K562 (cell line): ENCODE data around the gene TMEM184B. TPM values are rescaled to one million over a fixed set of nuclear protein-coding genes. Genes with fewer than 3 reads are reported as not detected.

ENCODE experiments used
- BHLHE40 ChIP-seq: IDR thresholded peaks from 2 replicates; pipeline ENCODE4 v1.6.1; 2011; ENCODE audit warnings: low read length, improper control_type of control experiment
- DPF2 ChIP-seq: fragments of 450-650 bp; IDR thresholded peaks from 2 replicates; pipeline ENCODE4 v1.6.1; 2016
- FOXJ2 ChIP-seq: fragments of 200-800 bp; sonication (Bioruptor generic); IDR thresholded peaks from 2 replicates; pipeline ENCODE4 v1.6.1; 2016; ENCODE audit warnings: missing genetic modification characterization, missing compliant biosample characterization
- JUND ChIP-seq, 2 experiments: IDR thresholded peaks; 2 replicates in 1 of 2; 3 replicates in 1 of 2; pipeline ENCODE4 v1.6.1; 2011; ENCODE audit warnings: borderline replicate concordance in 2 of 2, low read depth in 2 of 2, low read length in 2 of 2, improper control_type of control experiment in 1 of 2, missing biosample characterization in 1 of 2, missing genetic modification characterization in 1 of 2, missing genetic modification reagents in 1 of 2
- SMARCE1 ChIP-seq: fragments of 450-650 bp; IDR thresholded peaks from 2 replicates; pipeline ENCODE4 v1.7.1; 2016; ENCODE audit warnings: mild to moderate bottlenecking
- SOX6 ChIP-seq: fragments of 450-650 bp; IDR thresholded peaks from 2 replicates; pipeline ENCODE4 v1.6.1; 2014; ENCODE audit warnings: mild to moderate bottlenecking
- TEAD1 ChIP-seq, 2 experiments: fragments of 450-650 bp in 1 of 2; sonication (generic) in 1 of 2; formaldehyde crosslinking; IDR thresholded peaks; 2 replicates each; pipeline versions ENCODE4 v1.4.0 to v1.8.0; 2020 to 2022; ENCODE audit warnings: mild to moderate bottlenecking in 2 of 2, missing genetic modification reagents in 1 of 2
- ZFX ChIP-seq: sonication (generic); formaldehyde crosslinking; IDR thresholded peaks from 2 replicates; pipeline ENCODE4 v1.8.0; 2022; ENCODE audit warnings: mild to moderate bottlenecking, missing genetic modification reagents, moderate library complexity
- ZNF444 ChIP-seq: fragments of 250-450 bp; sonication (Bioruptor Pico); IDR thresholded peaks from 2 replicates; pipeline ENCODE4 v1.4.0; 2020; ENCODE audit warnings: mild to moderate bottlenecking, moderate library complexity
- polyA plus RNA-seq, 8 experiments: library from polyadenylated mRNA; depleted of rRNA in 4 of 8; stranded (reverse) in 5 of 8; unstranded in 3 of 8; fragments of >200 nt; fragmentation: Nextera tagmentation in 2 of 8; fragmentation: Illumina TruSeq in 1 of 8; extraction: Ambion mirVana in 2 of 8; extraction: Trizol in 1 of 8; gene quantifications; 2 replicates each; pipeline versions ENCODE4 v1.2.1 to v1.2.3, GENCODE V29; 2011 to 2014; ENCODE audit warnings: inconsistent platforms in 1 of 8, missing spikeins in 1 of 8
- total RNA-seq, 7 experiments: library from RNA; depleted of rRNA in 6 of 7; stranded (reverse); fragments of >200 nt in 6 of 7; fragmentation: Illumina TruSeq in 2 of 7; extraction: Trizol in 2 of 7; gene quantifications; 2 replicates each; pipeline versions ENCODE4 v1.2.1 to v1.2.3, GENCODE V29; 2011 to 2021; ENCODE audit warnings: low replicate concordance in 1 of 7
- TF ChIP-seq, protein P1 (sequence below), 2 experiments: fragments of 450-650 bp; IDR thresholded peaks; 2 replicates each; pipeline ENCODE4 v1.6.1; 2016
- TF ChIP-seq, protein P2 (sequence below): fragments of 450-650 bp; IDR thresholded peaks from one replicate; pipeline ENCODE4 v1.6.1; 2018; ENCODE audit warnings: mild to moderate bottlenecking, moderate library complexity; ENCODE audit not compliant: partially characterized antibody
- TF ChIP-seq, protein P3 (sequence below): sonication (generic); formaldehyde crosslinking; IDR thresholded peaks from 2 replicates; pipeline ENCODE4 v1.8.0; 2022; ENCODE audit warnings: mild to moderate bottlenecking, low read depth, missing genetic modification reagents
- TF ChIP-seq, protein P4 (sequence below), 2 experiments: fragments of 450-650 bp; IDR thresholded peaks; 2 replicates each; pipeline ENCODE4 v1.6.1; 2016; ENCODE audit warnings: mild to moderate bottlenecking in 2 of 2, borderline replicate concordance in 1 of 2, low read depth in 1 of 2, moderate library complexity in 1 of 2

TMEM184B gene
- total and polyA plus RNA-seq, 9 of the 15 experiments (the other 6 are each of a cell fraction or from before 2014, with no cell fraction given), result 0.31 to 25.1 (median 6.2) TPM

DNA sequence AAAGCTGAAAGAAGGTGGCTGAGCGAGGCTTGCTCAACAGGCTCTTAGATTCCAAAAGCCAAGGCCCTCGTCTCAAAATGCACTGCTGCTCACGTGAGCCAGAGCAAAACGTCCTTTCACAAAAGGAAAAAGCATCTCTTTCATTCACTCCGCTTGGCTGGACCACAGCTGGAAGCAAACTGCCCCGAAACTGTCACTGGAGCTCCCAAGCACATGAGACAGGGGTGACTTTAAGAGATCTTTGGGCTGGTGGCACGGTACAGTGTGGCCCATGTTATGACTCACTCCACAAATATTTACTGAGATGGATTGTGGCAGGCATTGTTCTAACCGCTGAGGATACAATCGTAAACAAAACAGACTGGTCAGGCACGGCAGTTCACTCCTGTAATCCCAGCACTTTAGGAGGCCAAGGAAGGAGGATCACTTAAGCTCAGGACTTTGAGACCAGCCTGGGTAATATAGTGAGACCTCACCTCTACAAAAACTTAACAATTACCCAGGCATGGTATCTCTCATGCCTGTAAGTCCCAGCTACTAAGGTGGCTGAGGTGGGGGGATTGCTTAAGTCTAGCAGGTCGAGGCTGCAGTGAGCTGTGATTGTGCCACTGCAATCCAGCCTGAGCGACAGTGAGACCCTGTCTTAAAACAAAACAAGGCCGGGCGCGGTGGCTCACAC, 94.7 kb downstream of the TMEM184B start (continued):
- TF ChIP-seq, protein P1, sequence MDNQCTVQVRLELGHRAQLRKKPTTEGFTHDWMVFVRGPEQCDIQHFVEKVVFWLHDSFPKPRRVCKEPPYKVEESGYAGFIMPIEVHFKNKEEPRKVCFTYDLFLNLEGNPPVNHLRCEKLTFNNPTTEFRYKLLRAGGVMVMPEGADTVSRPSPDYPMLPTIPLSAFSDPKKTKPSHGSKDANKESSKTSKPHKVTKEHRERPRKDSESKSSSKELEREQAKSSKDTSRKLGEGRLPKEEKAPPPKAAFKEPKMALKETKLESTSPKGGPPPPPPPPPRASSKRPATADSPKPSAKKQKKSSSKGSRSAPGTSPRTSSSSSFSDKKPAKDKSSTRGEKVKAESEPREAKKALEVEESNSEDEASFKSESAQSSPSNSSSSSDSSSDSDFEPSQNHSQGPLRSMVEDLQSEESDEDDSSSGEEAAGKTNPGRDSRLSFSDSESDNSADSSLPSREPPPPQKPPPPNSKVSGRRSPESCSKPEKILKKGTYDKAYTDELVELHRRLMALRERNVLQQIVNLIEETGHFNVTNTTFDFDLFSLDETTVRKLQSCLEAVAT (IDR thresholded peaks at IDR 0.05), result 0 out of 4 replicates have a peak, but pooled peaks of 1 of the 2 experiments have one; percentile 12
- TF ChIP-seq, protein P2, sequence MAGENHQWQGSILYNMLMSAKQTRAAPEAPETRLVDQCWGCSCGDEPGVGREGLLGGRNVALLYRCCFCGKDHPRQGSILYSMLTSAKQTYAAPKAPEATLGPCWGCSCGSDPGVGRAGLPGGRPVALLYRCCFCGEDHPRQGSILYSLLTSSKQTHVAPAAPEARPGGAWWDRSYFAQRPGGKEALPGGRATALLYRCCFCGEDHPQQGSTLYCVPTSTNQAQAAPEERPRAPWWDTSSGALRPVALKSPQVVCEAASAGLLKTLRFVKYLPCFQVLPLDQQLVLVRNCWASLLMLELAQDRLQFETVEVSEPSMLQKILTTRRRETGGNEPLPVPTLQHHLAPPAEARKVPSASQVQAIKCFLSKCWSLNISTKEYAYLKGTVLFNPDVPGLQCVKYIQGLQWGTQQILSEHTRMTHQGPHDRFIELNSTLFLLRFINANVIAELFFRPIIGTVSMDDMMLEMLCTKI, result no peak
- TF ChIP-seq, protein P3, sequence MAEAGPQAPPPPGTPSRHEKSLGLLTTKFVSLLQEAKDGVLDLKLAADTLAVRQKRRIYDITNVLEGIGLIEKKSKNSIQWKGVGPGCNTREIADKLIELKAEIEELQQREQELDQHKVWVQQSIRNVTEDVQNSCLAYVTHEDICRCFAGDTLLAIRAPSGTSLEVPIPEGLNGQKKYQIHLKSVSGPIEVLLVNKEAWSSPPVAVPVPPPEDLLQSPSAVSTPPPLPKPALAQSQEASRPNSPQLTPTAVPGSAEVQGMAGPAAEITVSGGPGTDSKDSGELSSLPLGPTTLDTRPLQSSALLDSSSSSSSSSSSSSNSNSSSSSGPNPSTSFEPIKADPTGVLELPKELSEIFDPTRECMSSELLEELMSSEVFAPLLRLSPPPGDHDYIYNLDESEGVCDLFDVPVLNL (CRISPR knock-in tag), result no peak
- peak; percentile 96 for TF ChIP-seq SOX6
- TF ChIP-seq, protein P4, sequence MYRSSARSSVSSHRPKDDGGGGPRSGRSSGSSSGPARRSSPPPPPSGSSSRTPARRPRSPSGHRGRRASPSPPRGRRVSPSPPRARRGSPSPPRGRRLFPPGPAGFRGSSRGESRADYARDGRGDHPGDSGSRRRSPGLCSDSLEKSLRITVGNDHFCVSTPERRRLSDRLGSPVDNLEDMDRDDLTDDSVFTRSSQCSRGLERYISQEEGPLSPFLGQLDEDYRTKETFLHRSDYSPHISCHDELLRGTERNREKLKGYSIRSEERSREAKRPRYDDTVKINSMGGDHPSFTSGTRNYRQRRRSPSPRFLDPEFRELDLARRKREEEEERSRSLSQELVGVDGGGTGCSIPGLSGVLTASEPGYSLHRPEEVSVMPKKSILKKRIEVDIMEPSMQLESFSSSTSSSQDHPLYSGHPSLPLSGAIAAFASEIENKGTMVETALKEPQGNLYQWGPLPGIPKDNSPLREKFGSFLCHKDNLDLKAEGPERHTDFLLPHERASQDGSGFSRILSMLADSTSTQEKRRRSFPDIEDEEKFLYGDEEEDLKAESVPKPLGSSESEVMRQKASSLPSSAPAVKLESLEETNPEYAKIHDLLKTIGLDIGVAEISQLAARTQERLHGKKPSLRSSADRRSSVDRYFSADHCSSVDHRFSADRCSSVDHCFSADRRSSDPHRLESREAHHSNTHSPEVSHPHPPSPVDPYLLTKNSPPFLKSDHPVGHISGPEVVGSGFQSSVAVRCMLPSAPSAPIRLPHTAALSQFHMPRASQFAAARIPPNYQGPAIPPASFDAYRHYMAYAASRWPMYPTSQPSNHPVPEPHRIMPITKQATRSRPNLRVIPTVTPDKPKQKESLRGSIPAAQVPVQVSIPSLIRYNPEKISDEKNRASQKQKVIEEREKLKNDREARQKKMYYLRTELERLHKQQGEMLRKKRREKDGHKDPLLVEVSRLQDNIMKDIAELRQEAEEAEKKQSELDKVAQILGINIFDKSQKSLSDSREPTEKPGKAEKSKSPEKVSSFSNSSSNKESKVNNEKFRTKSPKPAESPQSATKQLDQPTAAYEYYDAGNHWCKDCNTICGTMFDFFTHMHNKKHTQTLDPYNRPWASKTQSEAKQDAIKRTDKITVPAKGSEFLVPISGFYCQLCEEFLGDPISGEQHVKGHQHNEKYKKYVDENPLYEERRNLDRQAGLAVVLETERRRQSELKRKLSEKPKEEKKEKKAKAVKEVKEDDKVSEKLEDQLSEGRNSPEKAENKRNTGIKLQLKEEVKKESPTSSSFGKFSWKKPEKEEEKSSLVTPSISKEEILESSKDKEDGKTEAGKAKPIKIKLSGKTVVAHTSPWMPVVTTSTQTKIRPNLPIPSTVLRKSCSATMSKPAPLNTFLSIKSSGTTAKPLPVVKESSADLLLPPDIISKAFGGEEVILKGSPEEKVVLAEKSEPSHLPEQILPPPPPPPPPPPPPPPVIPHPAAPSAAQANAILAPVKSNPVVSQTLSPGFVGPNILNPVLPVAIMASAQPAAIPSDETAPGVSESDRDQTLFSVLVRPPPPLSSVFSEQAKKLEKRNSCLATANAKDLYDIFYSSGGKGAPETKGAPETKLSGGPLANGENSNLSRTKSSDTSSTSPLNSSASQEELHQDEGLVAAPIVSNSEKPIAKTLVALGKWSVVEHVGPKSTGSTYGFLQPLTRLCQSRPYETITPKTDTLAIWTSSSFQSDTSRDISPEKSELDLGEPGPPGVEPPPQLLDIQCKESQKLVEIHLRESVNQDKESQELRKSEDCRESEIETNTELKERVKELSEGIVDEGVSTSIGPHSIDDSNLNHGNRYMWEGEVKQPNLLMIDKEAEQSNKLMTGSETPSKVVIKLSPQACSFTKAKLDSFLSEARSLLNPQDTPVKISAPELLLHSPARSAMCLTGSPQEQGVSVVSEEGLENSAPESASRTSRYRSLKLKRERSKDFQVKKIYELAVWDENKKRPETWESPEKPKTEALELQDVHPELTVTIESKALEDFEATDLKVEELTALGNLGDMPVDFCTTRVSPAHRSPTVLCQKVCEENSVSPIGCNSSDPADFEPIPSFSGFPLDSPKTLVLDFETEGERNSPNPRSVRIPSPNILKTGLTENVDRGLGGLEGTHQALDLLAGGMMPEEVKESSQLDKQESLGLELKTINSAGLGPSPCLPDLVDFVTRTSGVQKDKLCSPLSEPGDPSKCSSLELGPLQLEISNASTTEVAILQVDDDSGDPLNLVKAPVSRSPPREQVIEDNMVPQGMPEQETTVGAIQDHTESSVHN (IDR thresholded peaks at IDR 0.05; ENCODE audit: borderline replicate concordance in 1 of 2, low read depth in 1 of 2), result peak in 1 of 2 experiments; percentile 66; a peak in 1 of 4 replicates
- TF ChIP-seq ZNF444 (CRISPR knock-in tag), result no peak
- TF ChIP-seq FOXJ2, result 0 out of 2 replicates have a peak, but pooled peaks have one; percentile 30
- TF ChIP-seq TEAD1 (CRISPR knock-in tag; IDR thresholded peaks at IDR 0.05), result peak; percentile 61 to 87; a peak in 3 of 4 replicates
- peak; percentile 97 for TF ChIP-seq JUND (IDR thresholded peaks at IDR 0.05; ENCODE audit: borderline replicate concordance, low read depth, low read length)
- peak; percentile 95; the same call in 2 of the 3 replicates for TF ChIP-seq JUND (tag; IDR thresholded peaks at IDR 0.05; ENCODE audit: borderline replicate concordance, low read depth, low read length)
- TF ChIP-seq BHLHE40, result peak; percentile 88
- peak; percentile 51 for TF ChIP-seq DPF2
- peak; percentile 23; the same call in 1 of the 2 replicates for TF ChIP-seq ZFX (CRISPR knock-in tag)
- TF ChIP-seq SMARCE1, result peak; percentile 72; the same call in 1 of the 2 replicates
